Skin of body (tissue), 3 donors: ENCODE data around the gene BRD4. TPM values are rescaled to one million over a fixed set of nuclear protein-coding genes. Genes with fewer than 3 reads are reported as not detected.
A peak's percentile ranks its signal among the peaks of the same experiment; 100 is the strongest.

Experiments
- DNase-seq: peaks from one replicate; lab custom pipeline; 2025; lab: John Stamatoyannopoulos, UW
- small RNA-seq: library from RNA; depleted of rRNA; stranded (forward); fragments of <200 nt; gene quantifications from one replicate; pipeline ENCODE3, GENCODE V24; 2014; ENCODE audit warnings: low replicate concordance
- total RNA-seq: library from RNA; depleted of rRNA; stranded (reverse); fragments of >200 nt; gene quantifications from one replicate; pipeline ENCODE4 v1.2.3, GENCODE V29; 2014

BRD4 gene
- total RNA-seq, 1 donor from 2014 or later, result 23.1 TPM

- DNase-seq, result peak; percentile 30
Measured at GRCh38 chr19:15195371-15196334, 136.7 kb downstream of the BRD4 start.

DNA sequence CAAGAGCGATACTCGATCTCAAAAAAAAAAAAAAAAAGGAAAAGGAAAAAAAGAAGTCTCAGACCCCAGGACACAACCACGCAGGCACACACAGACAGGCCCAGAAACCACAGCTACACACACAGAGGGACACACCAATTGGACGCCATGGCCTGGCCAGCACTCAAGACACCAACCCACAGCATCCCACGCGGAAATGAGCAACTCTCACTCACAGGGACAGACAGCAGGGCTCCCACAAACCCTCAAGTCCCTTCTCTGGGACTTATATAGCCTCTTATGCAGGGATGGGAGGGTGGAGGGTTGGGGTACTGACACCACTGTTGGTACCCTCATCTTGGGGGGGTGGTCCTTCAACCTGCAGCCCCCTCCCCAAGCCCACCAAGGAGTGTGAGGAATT is 137.4 kb downstream of the BRD4 start:
- DNase-seq, result no peak

- DNase-seq, result no peak
Measured at GRCh38 chr19:15191982-15192381, 140.4 kb downstream of the BRD4 start.

DNA sequence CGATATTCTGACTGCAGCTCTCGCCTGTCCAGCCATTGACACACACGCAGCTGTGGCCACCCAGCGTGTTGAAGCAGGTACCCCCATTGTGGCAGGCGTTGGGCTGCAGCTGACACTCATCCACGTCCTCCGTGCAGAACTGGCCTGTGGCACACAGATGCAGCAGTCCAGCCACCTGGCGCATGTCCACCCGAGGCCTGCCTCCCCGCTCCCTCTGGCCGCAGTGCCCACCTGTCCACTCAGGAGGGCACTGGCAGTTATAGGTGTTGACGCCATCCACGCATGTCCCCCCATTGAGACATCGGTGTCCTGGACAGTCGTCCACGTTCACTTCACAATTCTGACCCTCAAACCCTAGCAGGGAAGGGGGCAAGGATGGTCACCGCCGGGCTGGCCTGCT is 140.8 kb downstream of the BRD4 start:
- DNase-seq, result no peak

GRCh38 chr19:15188851-15189250 is 143.5 kb downstream of the BRD4 start:
- no peak for DNase-seq

- DNase-seq, result no peak
Measured at GRCh38 chr19:15187026-15188007, 145.0 kb downstream of the BRD4 start.

Small RNA genes within 50 kb of the gene (small RNA-seq; reads per million reads assigned to genes)
- gene AC005776.1, result not detected

Other genes with a start within 250 kb of the BRD4 start
- gene SYDE1, start 225.1 kb downstream of the BRD4 start, total RNA-seq, result 6.9 TPM
- 69.0 TPM for gene NOTCH3, start 131.5 kb downstream of the BRD4 start, total RNA-seq
- gene EPHX3, start 100.1 kb downstream of the BRD4 start, total RNA-seq, result 5.0 TPM
- gene AKAP8, start 47.2 kb upstream of the BRD4 start, total RNA-seq, result 12.8 TPM
- gene AKAP8L, start 86.4 kb upstream of the BRD4 start, total RNA-seq, result 57.1 TPM
- 11.5 TPM for gene WIZ, start 117.4 kb upstream of the BRD4 start, total RNA-seq
- gene RASAL3, start 132.0 kb upstream of the BRD4 start, total RNA-seq, result 0.99 TPM
- 1.1 TPM for gene PGLYRP2, start 147.0 kb upstream of the BRD4 start, total RNA-seq
- 15.2 TPM for gene CYP4F22, start 176.0 kb upstream of the BRD4 start, total RNA-seq